Activated CD8-positive, alpha-beta memory T cell treated with anti-CD3 and anti-CD28 coated beads for 4 hours (primary cell): ENCODE results near the gene SLC41A3.
"Not testable (repeated sequence)": the region's sequence is repeated elsewhere in the genome, so short reads cannot be mapped to it uniquely, and the experiment has no call there.

Source experiments
- DNase-seq, 2 donors: peaks; one replicate each; pipeline ENCODE4 v3.0.0-alpha.2; 2020; ENCODE audit warnings: low read depth in 2 of 2

SLC41A3 gene

DNA sequence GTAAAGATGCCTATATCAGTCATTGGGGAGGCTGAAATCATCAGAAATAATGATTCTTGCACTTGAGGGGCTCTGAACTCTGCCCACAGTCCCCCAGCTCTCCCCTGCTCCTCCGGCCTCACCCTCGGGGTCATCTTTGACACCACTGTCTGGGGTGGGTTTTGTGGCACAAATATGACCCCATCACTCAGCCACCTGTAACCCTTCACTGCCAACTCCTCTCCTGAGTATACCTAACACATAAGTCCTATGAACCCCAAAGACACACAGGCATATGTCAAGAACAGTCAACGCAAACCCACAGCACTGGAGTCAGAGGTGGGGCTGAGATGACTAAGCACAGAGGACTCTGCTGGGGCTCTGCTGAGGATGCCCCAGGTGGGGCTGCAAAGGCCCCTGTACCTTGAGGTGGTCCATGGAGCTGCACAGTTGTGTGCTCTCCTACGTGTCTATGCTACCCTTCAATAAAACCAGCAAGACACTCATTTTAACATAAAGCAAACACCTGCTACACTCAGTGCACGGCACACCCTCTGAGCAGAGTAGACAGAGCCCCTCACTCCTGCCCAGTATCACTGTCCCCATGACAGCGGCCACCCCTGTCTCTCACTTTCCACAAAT lies 29.9 kb downstream of the SLC41A3 start:
- no peak for DNase-seq

DNA sequence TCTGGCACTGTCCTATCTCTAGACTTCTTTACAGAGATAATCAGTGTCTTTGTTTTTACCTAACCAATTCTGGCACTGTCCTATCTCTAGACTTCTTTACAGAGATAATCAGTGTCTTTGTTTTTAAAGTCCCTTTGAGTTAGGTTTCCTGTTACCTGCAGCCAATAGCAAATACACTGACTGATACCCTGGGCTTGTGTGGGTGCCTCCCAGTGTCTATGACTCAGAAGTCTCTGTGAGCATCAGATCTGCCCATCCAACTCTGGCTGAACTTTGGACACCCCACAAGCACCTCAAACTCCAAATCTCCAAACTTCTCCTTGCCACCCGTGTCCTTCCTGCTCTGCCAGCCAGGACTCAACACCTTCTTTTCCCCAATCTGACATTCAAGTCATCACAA lies 30.4 kb downstream of the SLC41A3 start:
- no peak for DNase-seq

DNA sequence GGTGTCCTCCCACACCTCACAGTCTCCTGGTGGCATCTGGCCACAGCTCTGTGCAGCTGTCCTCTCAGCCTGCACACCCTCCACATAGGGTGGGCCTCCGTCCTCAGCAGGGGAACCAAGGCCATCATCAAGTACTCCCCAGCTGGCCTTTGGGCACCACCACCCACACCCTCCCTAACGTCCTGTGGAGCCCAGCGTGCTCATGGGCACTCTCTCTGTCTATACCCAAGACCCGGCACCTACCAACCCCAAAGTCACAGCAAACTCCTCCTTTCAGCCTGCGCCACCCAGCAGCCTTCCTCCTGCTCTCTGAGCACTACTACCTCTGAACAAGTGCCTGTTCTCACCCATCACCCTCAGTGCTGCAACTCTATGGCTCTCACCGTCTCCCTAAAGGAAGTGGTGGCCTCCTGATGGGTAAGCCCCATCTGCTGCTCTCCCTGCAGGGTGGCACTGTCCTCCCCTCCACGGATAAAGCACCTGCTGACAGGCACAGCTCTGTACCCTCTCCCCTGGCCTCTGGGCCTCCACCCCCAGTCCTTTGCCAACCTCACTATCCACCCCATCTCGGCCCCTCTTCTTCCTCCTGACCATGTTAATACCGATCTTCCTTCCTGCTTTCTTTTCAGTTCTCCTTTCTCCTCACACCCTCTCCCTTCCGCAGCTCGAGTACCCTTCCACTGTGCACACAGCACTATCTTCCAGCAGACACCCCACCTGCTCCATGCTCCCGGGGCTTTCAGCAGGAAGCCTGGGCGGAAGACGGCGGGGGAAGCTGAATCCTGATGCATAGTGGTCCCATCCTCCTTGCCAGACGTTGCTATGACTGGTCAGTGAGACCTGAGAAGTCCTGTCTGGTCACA lies 31.5 kb downstream of the SLC41A3 start:
- no peak for DNase-seq

DNA sequence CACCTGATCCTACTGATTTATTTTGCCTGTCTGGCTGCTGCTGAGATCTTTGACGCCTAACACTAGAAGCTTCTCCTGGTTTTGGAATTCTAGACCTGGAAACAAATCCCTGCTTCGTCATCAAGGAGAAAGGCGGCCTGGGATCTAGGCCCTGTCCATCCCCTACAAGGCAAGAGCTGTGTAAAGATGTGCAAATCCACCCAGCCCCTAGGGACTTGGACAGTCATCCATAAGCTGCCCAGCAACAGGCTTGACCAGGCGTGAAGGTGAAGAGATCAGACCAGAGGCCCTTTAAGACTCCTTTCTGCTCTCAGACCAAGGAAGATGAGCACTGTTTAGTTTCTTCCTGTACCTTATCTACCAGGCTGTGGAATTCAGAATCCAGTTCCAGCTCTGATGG lies 32.2 kb downstream of the SLC41A3 start:
- no peak for DNase-seq

DNA sequence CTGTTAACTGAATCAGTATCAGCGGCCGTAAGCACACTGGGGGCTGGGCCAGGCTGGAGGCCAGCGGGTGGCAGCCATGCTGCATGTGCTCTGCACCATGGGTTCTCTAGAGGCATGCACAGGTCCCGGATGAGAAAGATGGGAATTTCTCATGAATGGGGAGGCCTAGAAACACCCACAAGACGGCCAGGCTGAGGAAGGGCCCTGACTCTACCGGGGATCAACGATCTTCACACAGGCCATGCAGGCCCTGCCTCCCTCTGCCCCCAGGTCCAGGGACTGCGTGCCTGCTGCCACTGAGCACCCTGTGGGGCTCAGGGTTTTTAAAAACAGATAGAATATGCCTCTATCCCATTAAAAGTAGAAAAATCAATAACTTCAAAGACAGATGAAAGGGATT lies 32.7 kb downstream of the SLC41A3 start:
- no peak for DNase-seq

DNA sequence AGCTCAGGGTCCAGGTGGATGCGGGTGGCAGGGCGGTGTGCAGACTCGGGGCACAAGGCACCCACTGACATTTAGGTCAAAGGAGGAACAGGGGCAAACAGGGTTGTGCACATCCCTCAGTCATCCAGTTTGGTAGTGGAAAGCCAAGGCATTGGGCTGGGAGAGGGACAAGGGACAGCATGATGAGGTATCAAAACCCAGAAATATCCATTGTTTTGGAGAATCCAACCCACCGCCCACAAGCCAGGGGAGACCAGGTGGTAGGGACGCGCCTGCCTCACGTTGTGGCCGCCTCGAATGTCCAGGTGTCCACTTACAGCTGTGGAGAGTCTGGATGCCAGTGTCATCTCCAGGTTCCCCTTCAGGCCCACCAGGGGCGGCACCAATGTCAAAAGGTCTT lies 33.3 kb downstream of the SLC41A3 start:
- DNase-seq: no peak

DNA sequence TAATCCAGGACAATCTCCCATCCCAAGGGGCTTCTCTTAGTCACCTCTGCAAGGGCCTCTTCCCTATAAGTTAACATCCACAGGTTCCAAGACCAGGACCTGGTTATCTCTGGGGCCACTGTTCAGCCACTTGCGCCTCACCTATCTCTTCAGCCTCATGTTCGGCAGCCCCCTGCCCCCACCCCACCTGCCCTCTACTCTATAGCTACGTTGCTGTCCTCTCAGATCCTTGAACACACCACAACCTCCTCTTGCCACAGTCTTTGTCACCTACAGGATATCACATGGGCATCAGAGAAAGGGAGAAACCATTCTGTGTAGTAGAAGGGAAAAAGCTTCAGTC lies 33.9 kb downstream of the SLC41A3 start:
- DNase-seq: no peak

DNA sequence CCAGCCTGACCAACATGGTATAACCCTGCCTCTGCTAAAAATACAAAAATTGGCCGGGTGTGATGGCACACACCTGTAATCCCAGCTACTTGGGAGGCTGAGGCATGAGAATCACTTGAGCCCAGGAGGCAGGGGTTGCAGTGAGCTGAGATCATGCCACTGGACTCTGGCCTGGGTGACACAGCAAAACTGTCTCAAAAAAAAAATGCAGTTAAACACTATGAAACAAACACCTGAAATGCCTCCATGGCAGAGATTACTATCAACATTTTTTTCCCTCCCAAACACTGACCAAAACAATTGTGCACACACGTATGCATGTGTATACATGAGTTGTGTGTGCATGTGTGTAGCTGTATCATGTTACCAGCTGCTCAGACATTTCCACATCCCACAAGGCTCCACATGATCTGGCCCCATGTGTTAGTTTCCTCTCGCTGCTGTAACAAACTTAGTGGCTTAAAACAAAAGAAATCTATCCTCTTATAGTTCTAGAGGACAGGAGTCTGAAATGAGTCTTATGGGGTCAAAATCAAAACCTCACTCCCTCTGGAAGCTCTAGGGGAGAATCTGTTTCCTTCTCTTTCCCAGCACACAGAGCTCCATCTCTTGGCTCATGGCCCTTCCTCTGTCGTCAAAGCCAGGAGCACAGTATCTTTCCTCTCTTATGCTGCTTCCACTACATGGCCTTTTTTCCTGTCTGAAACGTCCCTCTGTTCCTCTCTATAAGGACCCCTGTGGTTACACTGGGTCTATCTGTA lies 34.5 kb downstream of the SLC41A3 start:
- no peak for DNase-seq

DNA sequence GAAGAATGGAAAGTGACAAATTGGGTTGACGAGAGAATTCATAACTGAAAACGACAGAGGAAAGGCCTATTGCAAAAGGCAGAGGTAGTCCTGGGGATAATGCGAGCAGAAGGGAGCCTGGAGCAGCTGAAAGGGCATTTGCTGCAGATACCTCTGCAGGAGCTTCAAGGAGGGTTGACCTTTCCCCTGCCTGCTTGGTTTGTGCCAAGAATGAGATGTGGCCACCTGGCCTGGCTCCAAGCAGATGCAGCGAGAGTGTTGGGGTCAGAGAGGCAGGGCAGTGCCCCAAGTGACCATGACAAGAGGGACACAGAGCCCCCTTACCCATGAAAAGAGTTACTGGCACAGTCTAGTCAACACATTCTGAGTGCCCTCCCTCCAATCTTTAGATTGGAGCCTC lies 43.5 kb downstream of the SLC41A3 start:
- no peak for DNase-seq

DNA sequence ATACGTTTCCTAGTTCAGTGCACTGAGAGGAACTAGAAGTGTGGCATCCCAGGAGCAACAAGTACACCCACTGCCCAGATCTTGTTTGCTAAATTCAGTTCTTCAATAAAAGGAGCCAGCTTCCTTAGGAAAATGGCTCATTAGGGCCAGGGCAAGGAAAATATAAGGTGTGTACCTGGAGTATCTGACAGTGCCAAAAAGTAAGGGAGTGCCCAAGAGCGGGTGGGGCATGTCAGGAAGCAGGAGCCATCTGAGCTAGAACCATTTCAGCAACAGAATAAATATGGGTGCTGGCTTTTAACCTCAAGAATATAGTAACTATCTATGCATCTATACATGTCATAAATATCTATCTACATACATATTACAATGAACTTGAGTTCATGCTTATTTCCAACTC lies 44.1 kb downstream of the SLC41A3 start:
- DNase-seq: no peak

DNA sequence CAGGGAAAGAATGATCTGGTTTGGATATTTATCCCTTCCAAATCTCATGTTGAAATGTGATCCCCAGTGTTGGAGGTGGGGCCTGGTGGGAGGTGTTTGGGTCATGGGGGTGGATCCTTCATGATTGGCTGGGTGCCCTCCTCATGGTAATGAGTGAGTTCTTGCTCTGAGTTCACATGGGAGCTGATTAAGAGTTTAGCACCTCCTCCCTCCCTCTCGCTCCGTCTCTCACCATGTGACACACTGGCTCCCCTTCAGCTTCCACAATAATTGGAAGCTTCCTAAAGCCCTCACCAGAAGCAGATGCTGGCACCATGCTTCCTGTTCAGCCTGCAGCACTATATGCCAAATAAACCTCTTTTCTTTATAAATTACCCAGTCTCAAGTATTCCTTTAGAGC lies 45.1 kb downstream of the SLC41A3 start:
- not testable (repeated sequence) for DNase-seq

DNA sequence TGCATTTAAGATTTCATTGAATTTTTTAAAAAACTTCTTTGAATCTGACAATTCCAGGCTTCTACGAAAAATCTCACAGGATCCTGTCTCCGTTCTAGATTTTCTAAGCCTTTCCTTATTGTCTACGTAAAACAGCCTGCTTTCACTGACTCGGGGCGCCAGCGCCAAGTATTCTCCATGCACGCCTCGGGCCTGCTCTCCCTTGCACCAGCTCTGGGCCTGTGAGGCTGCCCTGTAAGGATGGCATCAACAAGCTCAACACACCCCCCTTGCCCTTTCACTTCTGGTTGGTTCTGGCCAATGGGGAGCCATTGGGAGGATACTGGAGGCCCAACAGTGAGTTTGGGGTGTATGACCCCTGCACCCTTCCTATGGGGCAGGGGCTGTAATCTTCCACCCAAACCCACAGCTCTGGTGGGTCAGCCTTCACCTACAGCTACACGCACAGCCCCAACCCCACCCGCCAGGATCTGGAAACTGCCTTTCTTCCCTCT lies 47.8 kb downstream of the SLC41A3 start:
- DNase-seq: no peak

DNA sequence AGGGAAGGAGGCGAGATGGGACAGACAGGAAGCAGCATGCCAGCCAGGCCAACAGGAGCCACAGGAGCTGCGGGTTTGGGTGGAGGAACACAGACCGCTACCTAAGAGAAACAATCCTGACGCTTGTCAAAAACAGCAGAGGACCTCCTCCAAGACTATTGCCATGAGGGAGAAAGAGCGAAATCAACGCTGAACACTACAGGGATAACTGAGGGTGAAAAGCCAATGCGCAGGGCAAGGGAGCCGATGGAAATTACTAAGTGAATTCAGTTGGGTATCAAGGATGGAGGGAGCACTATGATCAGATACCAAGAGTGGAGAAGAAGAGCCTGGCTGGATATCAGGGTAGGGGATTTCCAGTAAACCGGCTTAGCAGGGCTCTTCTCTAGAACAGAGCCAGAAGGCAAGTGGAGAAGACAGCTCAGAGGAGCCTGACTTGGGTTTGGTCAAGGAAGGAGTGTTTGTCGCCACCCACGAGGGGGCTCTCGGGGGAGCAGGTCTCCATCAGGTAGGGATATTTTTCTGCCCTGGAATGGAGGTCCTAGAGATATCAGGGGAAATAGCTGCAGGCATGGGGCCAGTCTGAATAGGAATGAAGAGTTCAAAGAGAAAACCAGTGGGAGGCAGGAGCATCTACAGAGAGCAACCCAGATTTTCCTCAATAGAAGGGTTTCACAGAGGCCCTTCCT lies 48.4 kb downstream of the SLC41A3 start:
- no peak for DNase-seq

DNA sequence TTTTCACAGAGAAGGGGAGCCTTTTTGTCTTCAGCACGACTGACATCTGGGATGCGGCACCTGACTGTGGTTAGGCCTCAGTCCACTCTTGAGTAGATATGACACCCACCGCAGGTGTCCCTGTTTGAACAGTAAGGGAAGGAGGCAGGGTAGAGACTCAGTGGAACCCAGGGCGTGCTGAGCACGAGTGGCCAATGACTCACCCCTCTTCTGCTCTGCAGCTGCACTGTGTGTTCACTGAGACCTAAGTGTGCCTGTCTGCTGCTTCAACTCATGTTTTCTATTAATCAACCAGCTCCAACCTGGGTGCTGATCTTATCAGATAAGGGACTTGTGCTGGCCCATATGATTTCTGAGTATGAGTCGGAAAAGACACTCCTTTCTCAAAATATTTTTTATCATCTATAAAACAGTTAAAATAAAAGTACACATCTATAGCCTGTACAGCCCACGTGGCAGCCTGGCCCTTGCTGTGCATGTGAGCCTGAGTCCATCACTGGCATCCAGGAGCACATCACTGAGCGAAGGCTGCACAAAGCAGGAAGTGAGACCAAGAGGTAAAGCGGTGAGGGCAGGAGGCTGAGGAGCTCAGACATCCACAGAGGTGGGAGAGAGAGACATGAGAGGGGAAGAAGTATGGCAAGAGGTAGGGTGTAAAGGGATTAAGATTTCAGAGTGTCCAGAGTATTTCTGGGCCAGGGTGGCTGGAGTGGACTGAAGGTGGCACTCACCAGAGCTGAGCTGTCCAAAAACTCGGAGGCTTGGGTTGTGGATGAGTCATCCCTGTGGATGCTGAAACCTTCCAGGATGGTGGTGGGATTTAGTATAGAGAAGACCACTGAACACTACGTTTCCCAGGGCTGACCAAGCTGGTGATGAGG lies 49.2 kb downstream of the SLC41A3 start:
- no peak for DNase-seq

DNA sequence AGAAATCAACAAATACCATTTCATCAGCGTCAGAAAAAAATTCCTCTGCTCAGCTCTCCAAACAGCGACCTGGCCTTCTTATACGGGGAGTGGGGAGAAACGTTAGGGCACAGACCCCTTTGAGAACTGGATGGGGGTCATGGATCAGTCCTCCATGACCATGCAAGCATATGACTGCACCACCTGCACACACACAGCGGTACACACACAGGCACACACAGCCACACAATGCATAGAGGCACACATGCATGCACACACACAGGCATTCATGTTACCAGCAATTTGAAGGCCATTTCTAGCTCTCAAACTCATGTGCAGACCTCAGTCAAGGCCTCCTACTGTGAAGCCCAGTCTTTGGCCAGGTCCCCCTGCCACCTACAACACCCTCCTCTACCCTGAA lies 50.2 kb downstream of the SLC41A3 start:
- no peak for DNase-seq

DNA sequence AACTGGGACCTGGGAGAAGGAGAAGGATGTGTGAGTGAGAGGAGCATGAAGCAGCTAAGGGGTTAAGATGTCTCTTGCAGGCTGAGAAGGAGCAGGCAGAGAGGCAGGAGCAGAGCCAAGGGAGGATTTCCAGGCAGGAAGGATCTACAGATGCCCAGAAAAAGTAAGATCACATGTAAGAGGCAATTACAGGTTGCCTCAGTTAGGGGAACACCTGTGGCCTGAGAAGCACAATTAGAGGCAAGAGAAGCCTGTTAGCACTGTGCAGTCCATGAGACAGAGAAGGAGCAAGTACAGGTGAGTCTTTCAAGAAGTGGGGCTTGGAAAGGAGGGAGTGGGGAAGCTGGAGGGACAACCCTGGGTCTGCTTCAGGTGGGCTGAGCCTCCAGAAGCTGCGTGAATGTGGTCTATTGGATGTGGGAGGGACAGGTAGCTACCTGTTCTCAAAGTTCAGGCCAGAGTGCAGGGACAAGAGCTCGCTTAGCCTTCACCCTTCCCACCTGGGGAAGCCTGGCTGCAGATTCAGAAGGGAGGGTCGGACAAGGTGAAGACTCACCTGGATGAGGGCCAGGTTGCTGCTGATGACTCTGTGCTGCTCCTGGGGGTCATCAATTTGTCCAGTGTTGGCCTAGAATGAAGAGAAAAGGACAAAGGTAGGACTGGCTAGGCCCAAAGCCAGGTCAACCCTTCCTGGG lies 50.7 kb downstream of the SLC41A3 start:
- no peak for DNase-seq

DNA sequence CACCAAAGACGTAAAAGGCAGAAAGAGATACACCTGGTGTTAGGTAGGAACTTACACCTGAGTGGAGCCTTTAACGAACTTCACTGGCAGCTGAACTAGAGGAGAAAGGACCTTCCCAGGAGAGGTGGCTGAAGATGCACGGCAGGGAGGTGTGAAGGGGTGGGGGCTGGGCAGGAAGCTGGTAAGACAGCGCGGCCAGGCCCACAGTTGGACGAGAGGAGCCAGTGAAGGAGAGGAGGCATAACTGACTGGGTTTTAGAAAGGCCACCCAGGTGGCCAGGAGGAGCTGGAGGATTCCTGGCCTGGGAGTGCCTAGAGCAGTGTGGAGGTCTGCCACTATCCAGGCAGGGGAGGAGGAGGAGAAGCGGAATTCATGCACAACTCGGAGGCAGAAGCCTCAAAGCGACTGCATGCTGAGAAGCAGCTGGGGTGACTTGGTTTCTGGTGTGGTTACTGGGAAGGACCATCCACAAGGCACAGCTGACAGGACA lies 51.9 kb downstream of the SLC41A3 start:
- DNase-seq: no peak

DNA sequence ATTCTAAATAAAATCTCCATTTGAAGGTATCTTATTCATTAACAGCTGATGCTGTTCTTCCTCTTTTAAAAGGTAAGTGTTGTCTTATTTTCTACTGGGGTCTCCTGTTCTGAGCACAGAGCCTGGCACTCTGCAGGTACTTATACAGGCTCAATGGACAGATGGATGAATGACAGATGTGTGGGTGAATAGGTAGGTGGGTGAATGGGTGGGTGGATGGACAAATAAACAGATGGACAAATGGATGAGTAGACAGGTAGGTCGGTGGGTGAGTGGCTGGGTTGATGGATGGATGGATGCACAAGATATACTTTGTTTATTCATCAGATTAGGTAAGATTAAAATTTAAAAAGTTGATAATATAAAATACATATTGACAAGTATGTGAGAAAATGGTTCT lies 53.5 kb downstream of the SLC41A3 start:
- no peak for DNase-seq

DNA sequence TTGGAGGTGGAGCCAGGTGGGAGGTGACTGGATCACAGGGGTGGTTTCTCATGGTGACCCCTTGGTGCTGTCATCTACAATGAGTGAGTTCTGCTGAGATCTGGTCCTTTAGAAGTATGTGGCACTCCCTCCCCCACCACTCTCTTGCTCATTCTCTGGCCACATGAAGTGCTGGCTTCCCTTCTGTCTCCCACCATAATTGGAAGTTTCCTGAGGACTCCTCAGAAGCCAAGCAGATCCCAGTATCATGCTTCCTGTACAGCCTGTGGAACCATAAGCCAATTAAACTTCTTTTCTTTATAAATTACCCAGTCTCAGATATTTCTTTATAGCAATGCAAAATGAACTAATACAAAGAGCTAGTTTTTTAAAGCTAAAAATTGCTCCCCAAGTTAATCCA lies 54.7 kb downstream of the SLC41A3 start:
- no peak for DNase-seq

DNA sequence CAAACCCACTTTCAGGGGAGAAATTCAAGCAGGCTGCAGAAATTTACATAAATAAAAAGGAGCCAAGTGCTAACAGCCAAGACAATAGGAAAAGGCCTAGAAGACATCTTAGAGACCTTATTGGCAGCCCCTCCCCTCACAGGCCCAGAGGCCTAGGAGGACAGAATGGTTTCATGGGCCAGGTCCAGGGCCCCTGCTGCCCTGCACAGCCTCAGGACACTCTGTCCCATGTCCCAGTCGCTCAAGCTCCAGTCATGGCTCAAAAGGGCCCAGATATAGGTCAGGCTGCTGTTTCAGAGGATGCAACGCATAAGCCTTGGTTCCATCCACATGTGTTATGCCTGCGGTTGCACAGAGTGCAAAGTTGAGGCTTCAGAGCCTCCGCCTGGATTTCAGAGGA lies 55.8 kb downstream of the SLC41A3 start:
- DNase-seq: no peak
